NCI-H69 (cell line): Measurements from ENCODE around the gene STIM2.
"Not testable (repeated sequence)": the region's sequence is repeated elsewhere in the genome, so short reads cannot be mapped to it uniquely, and the experiment has no call there.

ENCODE experiments used
- DNase-seq: peaks from one replicate; lab custom pipeline; 2025; lab: John Stamatoyannopoulos, UW

STIM2 gene

GRCh38 chr4:26860157-26860921 lies at the start of gene STIM2:
Gene STIM2 (plus strand): TSS chr4:26860841.
- peak; percentile 95 for DNase-seq

- not testable (repeated sequence) for DNase-seq
Observed at GRCh38 chr4:26811571-26811970, 49.1 kb upstream of the STIM2 start.

- DNase-seq, result peak; percentile 2
Observed at GRCh38 chr4:26812049-26812714, 48.5 kb upstream of the STIM2 start.

GRCh38 chr4:26813698-26814097 lies 46.9 kb upstream of the STIM2 start:
- peak; percentile 2 for DNase-seq

GRCh38 chr4:26815199-26815598 lies 45.4 kb upstream of the STIM2 start:
- DNase-seq, result peak; percentile 42

GRCh38 chr4:26815706-26816105 lies 44.9 kb upstream of the STIM2 start:
- DNase-seq, result peak; percentile 73

GRCh38 chr4:26819026-26819425 lies 41.6 kb upstream of the STIM2 start:
- DNase-seq, result peak; percentile 66

GRCh38 chr4:26819478-26820095 lies 41.1 kb upstream of the STIM2 start:
- DNase-seq, result peak; percentile 68

GRCh38 chr4:26820346-26820745 lies 40.3 kb upstream of the STIM2 start:
- no peak for DNase-seq

GRCh38 chr4:26821031-26821430 lies 39.6 kb upstream of the STIM2 start:
- no peak for DNase-seq

- DNase-seq, result peak; percentile 10
Observed at GRCh38 chr4:26821677-26822503, 38.8 kb upstream of the STIM2 start.

- no peak for DNase-seq
Observed at GRCh38 chr4:26822546-26822945, 38.1 kb upstream of the STIM2 start.

GRCh38 chr4:26822974-26823373 lies 37.7 kb upstream of the STIM2 start:
- not testable (repeated sequence) for DNase-seq

- no peak for DNase-seq
Observed at GRCh38 chr4:26823583-26823982, 37.1 kb upstream of the STIM2 start.

GRCh38 chr4:26824667-26825066 lies 36.0 kb upstream of the STIM2 start:
- no peak for DNase-seq

GRCh38 chr4:26826721-26827120 lies 33.9 kb upstream of the STIM2 start:
- DNase-seq, result no peak

GRCh38 chr4:26827336-26827735 lies 33.3 kb upstream of the STIM2 start:
- DNase-seq, result not testable (repeated sequence)

- no peak for DNase-seq
Observed at GRCh38 chr4:26827798-26828197, 32.8 kb upstream of the STIM2 start.

- DNase-seq, result peak; percentile 26
Observed at GRCh38 chr4:26829018-26829417, 31.6 kb upstream of the STIM2 start.

GRCh38 chr4:26830033-26830432 lies 30.6 kb upstream of the STIM2 start:
- no peak for DNase-seq

- no peak for DNase-seq
Observed at GRCh38 chr4:26830701-26831100, 29.9 kb upstream of the STIM2 start.

- no peak for DNase-seq
Observed at GRCh38 chr4:26836539-26836938, 24.1 kb upstream of the STIM2 start.
